T47D (cell line): ENCODE data around the gene ZYG11A.

ENCODE experiments used
- DNase-seq, 2 experiments: peaks; one replicate each; pipeline versions ENCODE4 v3.0.0 to v3.0.0-alpha.2; 2011 to 2012; ENCODE audit warnings: low read depth in 1 of 2, low spot score in 1 of 2
- JUND ChIP-seq: IDR thresholded peaks from 2 replicates; pipeline ENCODE4 v1.6.1; 2012; ENCODE audit warnings: low read depth
- in situ Hi-C: cut with HindIII; loops from 2 replicates; pipeline ENCODE4 v1.10.0; 2016; ENCODE audit warnings: low sequenced_read_pairs, low pct_unique_long_range_greater_than_20kb

Gene ZYG11A

DNA sequence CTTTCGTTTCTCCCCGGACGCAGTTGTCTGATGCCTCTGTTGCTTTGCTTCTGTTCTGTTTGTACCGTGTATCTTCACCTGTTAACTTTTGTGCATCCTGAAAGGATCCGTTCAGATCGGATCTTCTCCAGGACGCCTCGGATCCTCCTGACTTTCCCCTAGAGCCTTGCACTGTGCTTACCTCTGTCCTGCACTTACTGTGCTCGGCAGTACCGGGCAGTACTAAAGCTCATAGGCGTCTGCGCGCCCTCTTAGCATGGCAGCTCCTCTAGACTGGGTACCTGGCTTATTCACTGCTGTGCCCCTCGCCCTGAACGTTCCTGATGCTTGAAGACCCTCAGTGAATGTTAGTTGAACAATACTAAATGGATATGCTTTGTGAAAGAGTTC is 85.5 kb downstream of the ZYG11A start:
- no peak for TF ChIP-seq JUND
- no peak for DNase-seq
- in situ Hi-C loops, result no loop called here

DNA sequence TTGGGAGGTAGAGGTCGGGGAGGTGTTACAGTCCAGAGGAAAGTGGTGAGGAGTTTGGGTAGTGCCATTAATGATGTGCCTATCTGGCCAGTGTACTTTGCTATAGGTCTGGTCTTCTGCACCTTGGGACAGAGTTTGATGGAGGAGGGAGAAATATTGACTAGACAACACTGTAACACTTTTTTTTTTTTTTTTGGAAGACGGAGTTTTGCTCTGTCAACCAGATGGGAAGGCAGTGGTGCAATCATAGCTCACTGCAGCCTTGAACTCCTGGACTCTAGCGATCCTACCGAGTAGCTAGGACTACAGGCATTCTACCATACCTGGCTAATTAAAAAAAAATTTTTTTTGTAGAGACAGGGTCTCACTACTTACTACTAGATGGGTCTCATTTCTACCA is 86.5 kb downstream of the ZYG11A start:
- in situ Hi-C loops, result no loop called here
- TF ChIP-seq JUND, result no peak

DNA sequence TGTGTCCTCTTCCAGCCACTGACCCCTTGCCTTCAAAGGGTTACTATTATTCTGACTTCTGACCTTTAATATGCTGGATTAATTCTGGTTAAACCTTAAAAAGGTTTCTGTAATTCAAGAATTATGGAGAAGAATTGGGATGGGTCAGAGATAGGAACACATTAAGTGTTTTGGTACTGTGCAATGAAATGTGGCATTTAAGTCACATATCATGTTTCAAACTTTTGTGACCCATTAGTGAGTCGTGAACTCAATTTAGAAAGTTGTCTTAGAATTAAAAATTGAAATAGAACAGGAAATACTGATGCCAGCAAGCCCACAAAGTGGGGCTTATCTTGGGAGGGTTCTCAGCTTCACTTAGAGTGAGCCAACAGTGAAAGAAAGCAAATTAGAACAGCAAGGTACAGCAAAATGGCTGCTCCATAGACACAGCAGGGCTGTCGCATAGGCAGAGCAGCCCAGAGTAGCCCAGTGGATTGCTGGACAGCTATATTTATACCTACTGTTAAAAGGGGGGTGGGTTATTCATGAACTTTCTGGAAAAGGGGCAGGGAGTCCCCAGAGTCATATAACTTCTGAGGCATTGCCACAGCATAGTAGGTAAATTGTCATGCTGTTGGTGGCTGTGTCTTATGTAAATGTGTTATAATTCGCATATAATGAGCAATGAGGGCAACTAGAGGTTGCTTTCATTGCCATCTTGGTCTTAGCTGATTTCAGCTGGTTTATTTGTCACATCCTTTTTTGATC is 95.0 kb downstream of the ZYG11A start:
- no peak for TF ChIP-seq JUND
- in situ Hi-C loops, result no loop called here
- DNase-seq, result no peak

More for the DNA sequence above, 86.5 kb downstream of the ZYG11A start:
- DNase-seq, result no peak

DNA sequence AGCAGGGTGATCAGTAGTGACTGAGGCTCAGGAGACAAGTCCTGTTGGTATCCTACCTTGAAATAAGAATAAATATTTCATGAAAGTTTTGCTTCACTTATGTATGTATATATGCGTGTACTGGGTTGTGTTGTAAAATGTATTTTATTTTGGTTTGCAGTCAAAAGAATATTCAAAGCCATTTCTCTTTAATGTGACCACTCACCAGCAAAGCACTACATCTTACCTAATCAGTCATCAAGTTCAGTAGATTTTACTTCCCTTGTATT is 95.6 kb downstream of the ZYG11A start:
- in situ Hi-C loops, result no loop called here
- TF ChIP-seq JUND, result no peak

DNA sequence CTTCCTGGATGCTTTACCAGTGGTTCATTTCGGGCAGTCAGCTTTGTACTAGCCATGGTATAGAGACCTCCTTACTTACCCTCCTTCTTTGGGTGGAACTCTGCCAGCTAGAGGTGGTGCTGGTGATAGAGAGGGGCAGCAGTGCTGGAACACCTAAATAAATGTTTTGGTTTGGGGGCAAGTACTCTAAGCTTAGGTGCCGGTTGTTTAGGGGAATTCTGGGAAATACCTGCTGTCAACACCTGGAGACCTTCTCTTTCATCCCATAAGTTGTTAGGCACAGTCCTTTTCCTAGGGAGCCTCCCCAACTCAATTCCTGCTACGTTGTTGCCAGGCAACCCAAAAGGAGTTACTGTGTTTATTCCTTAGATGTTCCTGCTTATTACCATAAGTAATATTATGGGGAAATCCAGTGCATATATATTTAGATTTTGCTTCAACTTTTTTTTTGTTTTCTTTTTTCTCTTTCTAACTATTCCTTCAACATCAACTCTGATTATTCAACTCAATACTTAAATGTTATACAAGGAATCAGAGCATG is 101.4 kb downstream of the ZYG11A start:
- DNase-seq, result no peak
- TF ChIP-seq JUND, result no peak
- in situ Hi-C loops, result no loop called here

More for the DNA sequence above, 95.6 kb downstream of the ZYG11A start:
- no peak for DNase-seq

DNA sequence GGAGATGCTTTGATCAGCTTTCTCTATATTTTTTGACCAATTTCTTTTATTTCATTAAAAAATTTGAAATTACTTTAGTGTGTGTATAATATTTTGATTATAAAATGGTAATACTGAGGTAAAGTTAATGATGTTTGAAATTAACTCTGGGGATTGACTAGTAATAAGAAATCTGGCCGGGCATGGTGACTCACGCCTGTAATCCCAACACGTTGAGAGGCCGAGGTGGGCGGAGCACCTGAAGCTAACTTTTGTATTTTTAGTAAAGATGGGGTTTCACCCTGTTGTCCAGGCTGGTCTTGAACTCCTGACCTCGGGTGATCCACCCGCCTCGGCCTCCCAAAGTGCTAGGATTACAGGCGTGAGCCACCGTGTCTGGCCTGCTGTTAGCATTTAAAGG is 102.0 kb downstream of the ZYG11A start:
- no peak for TF ChIP-seq JUND
- in situ Hi-C loops, result no loop called here
- no peak for DNase-seq
